Neural crest cell (in vitro differentiated cells): ENCODE results near the gene GPC6. TPM values are rescaled to one million over a fixed set of nuclear protein-coding genes. Genes with fewer than 3 reads are reported as not detected.

ENCODE experiments used
- DNase-seq: peaks from one replicate; pipeline ENCODE4 v3.0.0; 2021; ENCODE audit warnings: low read depth, mixed read lengths, low spot score
- H3K27ac Mint-ChIP-seq: one replicate; pipeline ENCODE4 v1.8.0; 2021; ENCODE audit warnings: mild to moderate bottlenecking, mixed read lengths; ENCODE audit not compliant: unreplicated experiment
- H3K27me3 Mint-ChIP-seq: 2 replicates; pipeline ENCODE4 v1.8.0; 2021; ENCODE audit warnings: low read depth, mild to moderate bottlenecking, mixed read lengths
- H3K36me3 Mint-ChIP-seq: 2 replicates; pipeline ENCODE4 v1.8.0; 2021; ENCODE audit warnings: low read depth, mild to moderate bottlenecking, mixed read lengths
- H3K4me1 Mint-ChIP-seq: 2 replicates; pipeline ENCODE4 v1.8.0; 2021; ENCODE audit warnings: mixed read lengths
- H3K4me3 Mint-ChIP-seq: one replicate; pipeline ENCODE4 v1.8.0; 2021; ENCODE audit warnings: mild to moderate bottlenecking, mixed read lengths
- H3K9me3 Mint-ChIP-seq: 2 replicates; pipeline ENCODE4 v1.8.0; 2021; ENCODE audit warnings: mixed read lengths
- CTCF ChIP-seq: fragments of 200-600 bp; sonication (generic); conservative IDR thresholded peaks from 2 replicates; pipeline ENCODE4 v1.5.0; 2021; ENCODE audit warnings: antibody characterized with exemption, mild to moderate bottlenecking
- total RNA-seq: library from RNA; stranded (reverse); gene quantifications from 2 replicates; pipeline ENCODE4 v1.2.1, GENCODE V29; 2021

GPC6 gene
- total RNA-seq, 1 donor from 2014 or later, result 13.4 TPM

- Mint-ChIP-seq H3K27ac (no peak overlapping the region), H3K27me3 (no peaks in the 10 kb centered on the region), H3K9me3 (no peaks in the 10 kb centered on the region), H3K4me1 (no peaks in the 10 kb centered on the region), H3K36me3 (no peaks in the 10 kb centered on the region), H3K4me3 (no peak overlapping the region)
- no peak for TF ChIP-seq CTCF
- DNase-seq, result no peak
These were observed 34.0 kb downstream of the GPC6 start for GRCh38 chr13:93260591-93260990.

GRCh38 chr13:93262729-93263345 is 36.2 kb downstream of the GPC6 start:
- Mint-ChIP-seq H3K4me1 (no peaks in the 10 kb centered on the region), H3K9me3 (no peaks in the 10 kb centered on the region), H3K4me3 (no peak overlapping the region), H3K36me3 (no peaks in the 10 kb centered on the region), H3K27me3 (no peaks in the 10 kb centered on the region), H3K27ac (no peak overlapping the region)
- no peak for DNase-seq
- TF ChIP-seq CTCF, result no peak

- no peaks in the 10 kb centered on the region for H3K4me1 Mint-ChIP-seq
- no peak for TF ChIP-seq CTCF
- no peaks in the 10 kb centered on the region for H3K27me3 Mint-ChIP-seq
- H3K9me3 Mint-ChIP-seq, result no peaks in the 10 kb centered on the region
- no peaks in the 10 kb centered on the region for H3K36me3 Mint-ChIP-seq
- H3K27ac Mint-ChIP-seq, result no peak overlapping the region
- DNase-seq, result no peak
- H3K4me3 Mint-ChIP-seq, result no peak overlapping the region
These were observed 38.3 kb downstream of the GPC6 start for GRCh38 chr13:93264876-93265275.

- H3K27ac Mint-ChIP-seq, result no peak overlapping the region
These were observed 39.2 kb downstream of the GPC6 start for GRCh38 chr13:93265800-93266199.

GRCh38 chr13:93266681-93267080 is 40.1 kb downstream of the GPC6 start:
- H3K4me1 Mint-ChIP-seq, result peaks cover 10% of the 10 kb centered on the region
- H3K27me3 Mint-ChIP-seq, result no peaks in the 10 kb centered on the region
- H3K4me3 Mint-ChIP-seq, result no peak overlapping the region

More at GRCh38 chr13:93265800-93266199, 39.2 kb downstream of the GPC6 start:
- no peak for DNase-seq
- no peak overlapping the region for H3K4me3 Mint-ChIP-seq
- peaks cover 4% of the 10 kb centered on the region for H3K4me1 Mint-ChIP-seq
- no peak for TF ChIP-seq CTCF
- H3K9me3 Mint-ChIP-seq, result no peaks in the 10 kb centered on the region
- H3K27me3 Mint-ChIP-seq, result no peaks in the 10 kb centered on the region
- no peaks in the 10 kb centered on the region for H3K36me3 Mint-ChIP-seq

More at GRCh38 chr13:93266681-93267080, 40.1 kb downstream of the GPC6 start:
- Mint-ChIP-seq H3K36me3 (no peaks in the 10 kb centered on the region), H3K27ac (no peak overlapping the region), H3K9me3 (no peaks in the 10 kb centered on the region)
- DNase-seq, result no peak
- no peak for TF ChIP-seq CTCF
